ENCODE data around the gene PCBD1. TPM values are rescaled to one million over a fixed set of nuclear protein-coding genes. Genes with fewer than 3 reads are reported as not detected.

The PCBD1 gene
- total and polyA plus RNA-seq, 2 donors (not counting 1 experiment from before 2014, with no cell fraction given), result 6.7 to 14.1 TPM

DNA sequence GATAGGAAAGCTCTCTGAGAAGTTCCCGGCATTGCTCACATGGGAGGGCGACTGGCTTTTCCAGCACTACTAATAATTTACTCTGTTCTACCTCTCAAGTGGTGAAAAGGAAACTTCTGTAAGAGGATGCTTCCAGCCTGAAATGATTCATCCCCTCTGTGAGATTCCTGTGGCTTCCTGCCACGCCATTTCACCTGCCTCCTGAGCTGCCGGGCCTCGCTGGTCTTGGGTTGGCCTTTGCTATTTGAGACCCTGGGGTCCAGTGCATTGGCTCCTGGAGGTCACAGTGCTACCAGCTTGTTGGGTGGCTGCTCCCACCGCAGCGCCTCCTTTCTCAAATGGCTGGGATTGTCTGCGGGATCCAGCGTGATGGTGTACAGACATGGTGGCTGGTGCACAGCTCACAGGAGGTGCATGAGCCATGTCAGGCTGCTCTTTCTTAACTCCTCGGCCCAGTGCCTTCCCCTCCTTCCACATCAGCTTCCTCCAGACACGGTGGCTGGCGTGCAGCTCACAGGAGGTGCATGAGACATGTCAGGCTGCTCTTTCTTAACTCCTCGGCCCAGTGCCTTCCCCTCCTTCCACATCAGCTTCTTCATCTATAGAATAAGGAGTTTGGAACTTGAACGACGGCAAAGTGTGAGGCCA, 42.9 kb upstream of the PCBD1 start:
- H4K20me1 ChIP-seq (ENCODE audit: control insufficient read depth, insufficient read depth, low read length, poor library complexity, severe bottlenecking), result no peaks in the 10 kb centered on the region
- TF ChIP-seq, protein P1, sequence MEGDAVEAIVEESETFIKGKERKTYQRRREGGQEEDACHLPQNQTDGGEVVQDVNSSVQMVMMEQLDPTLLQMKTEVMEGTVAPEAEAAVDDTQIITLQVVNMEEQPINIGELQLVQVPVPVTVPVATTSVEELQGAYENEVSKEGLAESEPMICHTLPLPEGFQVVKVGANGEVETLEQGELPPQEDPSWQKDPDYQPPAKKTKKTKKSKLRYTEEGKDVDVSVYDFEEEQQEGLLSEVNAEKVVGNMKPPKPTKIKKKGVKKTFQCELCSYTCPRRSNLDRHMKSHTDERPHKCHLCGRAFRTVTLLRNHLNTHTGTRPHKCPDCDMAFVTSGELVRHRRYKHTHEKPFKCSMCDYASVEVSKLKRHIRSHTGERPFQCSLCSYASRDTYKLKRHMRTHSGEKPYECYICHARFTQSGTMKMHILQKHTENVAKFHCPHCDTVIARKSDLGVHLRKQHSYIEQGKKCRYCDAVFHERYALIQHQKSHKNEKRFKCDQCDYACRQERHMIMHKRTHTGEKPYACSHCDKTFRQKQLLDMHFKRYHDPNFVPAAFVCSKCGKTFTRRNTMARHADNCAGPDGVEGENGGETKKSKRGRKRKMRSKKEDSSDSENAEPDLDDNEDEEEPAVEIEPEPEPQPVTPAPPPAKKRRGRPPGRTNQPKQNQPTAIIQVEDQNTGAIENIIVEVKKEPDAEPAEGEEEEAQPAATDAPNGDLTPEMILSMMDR (IDR thresholded peaks at IDR 0.05), result no peak
- no peak for TF ChIP-seq EZH2 (IDR thresholded peaks at IDR 0.05; ENCODE audit: borderline replicate concordance, insufficient read depth, low read depth, low read length, poor library complexity, severe bottlenecking)
- H2AFZ ChIP-seq (ENCODE audit: insufficient read depth, low read depth, low read length, poor library complexity, severe bottlenecking), result no peak overlapping the region
- no peaks in the 10 kb centered on the region for H3K9me3 ChIP-seq (ENCODE audit: control extremely low read depth in 1 of 3, control insufficient read depth in 2 of 3, insufficient read depth in 1 of 3, low read length in 2 of 3)
- no peak overlapping the region for H3K4me3 ChIP-seq (ENCODE audit: control extremely low read depth in 1 of 5, extremely low read depth in 1 of 5, insufficient read depth in 1 of 5, low read depth in 2 of 5, low read length in 4 of 5)
- no peak overlapping the region for H3K4me3 Mint-ChIP-seq
- H3K9ac ChIP-seq (ENCODE audit: low read length), result no peak overlapping the region
- no peaks in the 10 kb centered on the region for H3K4me1 Mint-ChIP-seq
- WGBS (ENCODE audit: insufficient coverage), result 70% methylated on average over 9 of the region's 15 CpGs
- H3K27me3 ChIP-seq (replicated peaks in 1 of 4; ENCODE audit: control extremely low read depth in 1 of 4, control insufficient read depth in 3 of 4, insufficient read depth in 4 of 4, low read length in 3 of 4), result peaks cover 0 to 2% (median 0%) of the 10 kb centered on the region in 4 experiments
- H3K27me3 Mint-ChIP-seq, result no peaks in the 10 kb centered on the region
- H3K4me2 ChIP-seq (replicated peaks; ENCODE audit: low read depth, low read length, poor library complexity, severe bottlenecking), result no peak overlapping the region
- ChIA-PET CTCF (interaction anchor here (0.8 kb wide), 1 partner anchor 11 kb away, joined by 3 read pairs; no protein-coding TSS in a partner anchor), POLR2A (no interaction called here)
- no peak overlapping the region for H3K27ac ChIP-seq (ENCODE audit: low read length in 2 of 2)
- H3K9me3 Mint-ChIP-seq (ENCODE audit: insufficient read depth), result no peaks in the 10 kb centered on the region
- intact Hi-C loops (cut with micrococcal nuclease), result no loop called here
- no peak overlapping the region for H3K27ac Mint-ChIP-seq
- no peaks in the 10 kb centered on the region for H3K79me2 ChIP-seq (ENCODE audit: control insufficient read depth, insufficient read depth, low read length)
- no peaks in the 10 kb centered on the region for H3K36me3 ChIP-seq (replicated peaks in 1 of 2; ENCODE audit: control extremely low read depth in 1 of 2, control insufficient read depth in 1 of 2, extremely low read depth in 1 of 2, insufficient read depth in 2 of 2, low read length in 1 of 2)
- no peaks in the 10 kb centered on the region for H3K4me1 ChIP-seq (ENCODE audit: control insufficient read depth in 2 of 2, insufficient read depth in 2 of 2, low read length in 2 of 2)
- DNase-seq (no peak), ATAC-seq (ENCODE audit: low read depth) (no peak)

DNA sequence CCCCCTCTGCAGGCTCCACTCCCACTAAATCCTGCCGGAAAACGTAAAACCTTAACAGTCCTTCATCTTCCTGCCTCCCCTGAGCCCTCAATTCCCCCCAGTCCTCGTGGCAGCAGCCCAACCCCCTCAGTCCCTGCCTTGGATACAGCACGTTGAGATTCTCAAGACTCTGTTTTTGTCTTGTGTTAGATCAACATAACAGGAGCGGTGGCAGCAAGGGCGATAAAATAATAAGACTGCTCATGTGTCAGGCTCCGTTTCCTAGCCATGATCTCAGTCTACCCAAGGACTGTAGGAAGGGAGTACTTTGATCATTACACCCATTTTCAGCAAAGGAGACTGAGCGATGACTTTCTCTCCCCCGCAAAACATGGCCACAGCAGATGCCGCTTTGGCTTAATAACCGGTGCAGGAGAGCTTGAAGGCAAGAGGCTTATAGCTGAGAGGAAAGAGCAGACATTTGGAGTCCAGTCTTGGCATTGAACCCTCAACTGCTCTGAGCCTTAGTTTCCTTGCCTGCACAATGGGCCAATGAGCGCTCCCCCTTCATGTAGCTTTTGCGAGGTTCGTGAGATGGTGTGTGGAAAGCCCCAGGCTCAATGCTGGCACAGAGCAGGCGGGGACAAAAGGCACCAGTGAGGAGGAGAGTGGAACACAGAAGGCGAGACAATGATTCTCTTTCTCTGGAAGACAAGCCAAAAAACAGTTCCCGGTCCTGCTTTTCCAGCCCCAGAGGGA, 42.1 kb upstream of the PCBD1 start:
- intact Hi-C loops (cut with micrococcal nuclease), result no loop called here
- ChIA-PET POLR2A (no interaction called here), CTCF (no interaction called here)
- Mint-ChIP-seq H3K4me1 (peaks cover 3% of the 10 kb centered on the region), H3K4me3 (no peak overlapping the region), H3K27ac (no peak overlapping the region), H3K27me3 (peaks cover 1% of the 10 kb centered on the region), H3K9me3 (ENCODE audit: insufficient read depth) (no peaks in the 10 kb centered on the region)
- H3K27me3 ChIP-seq (replicated peaks in 1 of 4; ENCODE audit: control extremely low read depth in 1 of 4, control insufficient read depth in 3 of 4, insufficient read depth in 4 of 4, low read length in 3 of 4), result peaks cover 0 to 2% (median 0%) of the 10 kb centered on the region in 4 experiments
- no peak for TF ChIP-seq EZH2 (IDR thresholded peaks at IDR 0.05; ENCODE audit: borderline replicate concordance, insufficient read depth, low read depth, low read length, poor library complexity, severe bottlenecking)
- TF ChIP-seq, protein P1 (IDR thresholded peaks at IDR 0.05), result no peak
- ATAC-seq (ENCODE audit: low read depth), result no peak
- no peaks in the 10 kb centered on the region for H3K4me1 ChIP-seq (ENCODE audit: control insufficient read depth in 2 of 2, insufficient read depth in 2 of 2, low read length in 2 of 2)
- 87% methylated on average over 15 of the region's 17 CpGs for WGBS (ENCODE audit: insufficient coverage)
- no peak overlapping the region for H3K4me3 ChIP-seq (ENCODE audit: control extremely low read depth in 1 of 5, extremely low read depth in 1 of 5, insufficient read depth in 1 of 5, low read depth in 2 of 5, low read length in 4 of 5)
- no peaks in the 10 kb centered on the region for H3K36me3 ChIP-seq (replicated peaks in 1 of 2; ENCODE audit: control extremely low read depth in 1 of 2, control insufficient read depth in 1 of 2, extremely low read depth in 1 of 2, insufficient read depth in 2 of 2, low read length in 1 of 2)
- no peak for DNase-seq
- H2AFZ ChIP-seq (ENCODE audit: insufficient read depth, low read depth, low read length, poor library complexity, severe bottlenecking), result no peak overlapping the region
- no peaks in the 10 kb centered on the region for H3K9me3 ChIP-seq (ENCODE audit: control extremely low read depth in 1 of 3, control insufficient read depth in 2 of 3, insufficient read depth in 1 of 3, low read length in 2 of 3)
- no peak overlapping the region for H3K4me2 ChIP-seq (replicated peaks; ENCODE audit: low read depth, low read length, poor library complexity, severe bottlenecking)
- H3K27ac ChIP-seq (ENCODE audit: low read length in 2 of 2), result no peak overlapping the region
- no peak overlapping the region for H3K9ac ChIP-seq (ENCODE audit: low read length)
- H4K20me1 ChIP-seq (ENCODE audit: control insufficient read depth, insufficient read depth, low read length, poor library complexity, severe bottlenecking), result no peaks in the 10 kb centered on the region
- no peaks in the 10 kb centered on the region for H3K79me2 ChIP-seq (ENCODE audit: control insufficient read depth, insufficient read depth, low read length)
